ENCODE results near the gene HMGXB3. TPM values are rescaled to one million over a fixed set of nuclear protein-coding genes. Genes with fewer than 3 reads are reported as not detected.

HMGXB3 gene
- total and polyA plus RNA-seq, 11 donors, result 10.7 to 25.9 (median 17.5) TPM

GRCh38 chr5:150014456-150014855 is 13.9 kb downstream of the HMGXB3 start:
- Histone ChIP-seq H3K36me3 (peaks cover 7 to 100% (median 95%) of the 10 kb centered on the region in 9 donors), H3K27me3 (no peaks in the 10 kb centered on the region), H3K4me3 (no peak overlapping the region), H3K4me1 (peaks cover 0 to 14% (median 7%) of the 10 kb centered on the region in 12 donors), H3K9me3 (peaks cover 0 to 16% (median 1%) of the 10 kb centered on the region in 12 donors), H3K27ac (no peak overlapping the region)
- no peak for ATAC-seq
- TF ChIP-seq CTCF (IDR thresholded peaks at IDR 0.05), result no peak
- TF ChIP-seq POLR2A (IDR thresholded peaks at IDR 0.05), result no peak
- intact Hi-C loops (cut with DNase I), result no loop called here
- WGBS, 4 donors, result 96 to 99% (median 98%) methylated on average over 3 of the region's 3 CpGs
- DNase-seq, result no peak

- intact Hi-C loops (cut with DNase I), result no loop called here
- no peak for TF ChIP-seq CTCF (IDR thresholded peaks at IDR 0.05)
- TF ChIP-seq POLR2A (IDR thresholded peaks at IDR 0.05), result no peak
- H3K4me3 ChIP-seq, result no peak overlapping the region
- 97 to 98% (median 98%) methylated on average over 3 of the region's 3 CpGs for WGBS, 4 donors
- no peaks in the 10 kb centered on the region for H3K27me3 ChIP-seq
- H3K36me3 ChIP-seq, result peaks cover 7 to 100% (median 98%) of the 10 kb centered on the region in 9 donors
- ATAC-seq, result no peak
- peaks cover 0 to 16% (median 1%) of the 10 kb centered on the region in 12 donors for H3K9me3 ChIP-seq
- no peak overlapping the region for H3K27ac ChIP-seq
- DNase-seq, result no peak
- H3K4me1 ChIP-seq, result peaks cover 0 to 8% (median under 1%) of the 10 kb centered on the region in 12 donors
Observed at GRCh38 chr5:150015415-150015814, 14.9 kb downstream of the HMGXB3 start.

- ATAC-seq, result no peak
- Histone ChIP-seq H3K9me3 (peaks cover 0 to 16% (median 1%) of the 10 kb centered on the region in 12 donors), H3K4me1 (peaks cover 0 to 16% (median 9%) of the 10 kb centered on the region in 12 donors), H3K27me3 (no peaks in the 10 kb centered on the region), H3K36me3 (peaks cover 7 to 100% (median 98%) of the 10 kb centered on the region in 9 donors), H3K4me3 (no peak overlapping the region), H3K27ac (no peak overlapping the region)
- intact Hi-C loops (cut with DNase I), result no loop called here
- TF ChIP-seq POLR2A (IDR thresholded peaks at IDR 0.05) (no peak), CTCF (IDR thresholded peaks at IDR 0.05) (no peak)
- no peak for DNase-seq
Observed at GRCh38 chr5:150016537-150016936, 16.0 kb downstream of the HMGXB3 start.

GRCh38 chr5:150017226-150018005 is 16.9 kb downstream of the HMGXB3 start:
- Histone ChIP-seq H3K4me1 (peaks cover 0 to 25% (median 16%) of the 10 kb centered on the region in 12 donors), H3K27ac (no peak overlapping the region), H3K9me3 (peaks cover 0 to 16% (median 1%) of the 10 kb centered on the region in 12 donors), H3K4me3 (no peak overlapping the region), H3K36me3 (peaks cover 7 to 100% (median 93%) of the 10 kb centered on the region in 9 donors), H3K27me3 (no peaks in the 10 kb centered on the region)
- ATAC-seq (no peak), DNase-seq (no peak)
- WGBS, 4 donors, result 90 to 92% (median 91%) methylated on average over 6 of the region's 6 CpGs
- TF ChIP-seq CTCF (IDR thresholded peaks at IDR 0.05) (no peak), POLR2A (IDR thresholded peaks at IDR 0.05) (no peak)
- intact Hi-C loops (cut with DNase I), result no loop called here

Measured in heart left ventricle (tissue), 16 donors.